Measurements from ENCODE around the gene PC. TPM values are rescaled to one million over a fixed set of nuclear protein-coding genes. Genes with fewer than 3 reads are reported as not detected.

The PC gene
- polyA plus RNA-seq, 4 donors = 44.3 to 58.3 (median 53.0) TPM

DNA sequence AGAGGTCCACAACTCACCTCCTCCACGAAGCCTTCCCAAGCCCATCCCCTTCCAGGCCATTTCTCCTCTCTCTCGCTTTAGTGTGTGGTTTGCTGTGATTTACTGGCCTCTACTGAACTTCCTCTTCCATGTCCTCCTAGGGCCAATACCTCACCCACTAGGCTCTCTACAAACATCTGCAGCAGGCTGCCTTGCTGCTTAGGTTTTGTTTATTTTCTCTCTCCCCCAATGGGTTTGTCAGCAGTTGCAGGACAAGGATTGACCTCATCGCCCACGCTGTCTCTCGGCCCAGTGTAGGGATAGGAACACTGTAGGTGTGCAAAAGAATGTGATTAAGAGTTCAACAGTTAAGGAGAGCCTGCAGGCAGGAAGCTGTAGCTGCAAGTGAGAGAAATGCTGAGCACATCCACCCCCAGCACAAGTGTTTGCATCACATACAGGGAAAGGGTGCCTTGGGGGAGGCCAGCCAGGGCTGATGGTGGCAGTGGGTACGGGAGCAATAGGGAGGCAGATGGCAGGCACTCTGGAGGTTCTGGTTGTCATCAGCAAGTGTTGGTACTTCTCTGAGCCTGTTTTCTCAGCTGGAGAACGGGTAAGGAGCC lies 1.4 kb downstream of the PC start:
- DNase-seq (ENCODE audit: low read depth in 4 of 4, low spot score in 2 of 4) = no peak

GRCh38 chr11:66953081-66953833 lies 4.9 kb downstream of the PC start:
- DNase-seq (ENCODE audit: low read depth in 4 of 4, low spot score in 2 of 4) = no peak

GRCh38 chr11:66951927-66952337 lies 6.3 kb downstream of the PC start:
- DNase-seq (ENCODE audit: low read depth in 4 of 4, low spot score in 2 of 4) = no peak

GRCh38 chr11:66951135-66951534 lies 7.0 kb downstream of the PC start:
- no peak for DNase-seq (ENCODE audit: low read depth in 4 of 4, low spot score in 2 of 4)

DNA sequence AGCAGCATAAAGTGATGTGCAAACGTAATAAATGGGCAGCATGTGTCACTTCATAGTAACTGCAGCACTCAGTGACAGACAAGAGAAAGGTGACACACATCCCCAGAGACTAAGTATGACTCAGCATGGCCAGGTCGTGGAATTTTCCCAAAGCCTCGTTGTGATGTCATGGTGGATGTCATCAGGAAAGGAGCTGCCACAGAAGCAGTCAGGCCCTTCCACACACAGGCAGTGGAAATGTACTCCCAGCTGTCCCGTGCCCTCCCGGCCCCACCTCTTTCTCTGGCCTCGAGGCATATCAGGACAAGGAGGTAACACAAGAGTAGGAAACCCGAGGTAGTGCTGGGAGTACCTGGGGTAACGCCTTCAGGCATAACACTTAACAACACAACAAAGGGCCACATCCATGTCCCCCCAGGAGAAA lies 8.1 kb downstream of the PC start:
- no peak for DNase-seq (ENCODE audit: low read depth in 4 of 4, low spot score in 2 of 4)

DNA sequence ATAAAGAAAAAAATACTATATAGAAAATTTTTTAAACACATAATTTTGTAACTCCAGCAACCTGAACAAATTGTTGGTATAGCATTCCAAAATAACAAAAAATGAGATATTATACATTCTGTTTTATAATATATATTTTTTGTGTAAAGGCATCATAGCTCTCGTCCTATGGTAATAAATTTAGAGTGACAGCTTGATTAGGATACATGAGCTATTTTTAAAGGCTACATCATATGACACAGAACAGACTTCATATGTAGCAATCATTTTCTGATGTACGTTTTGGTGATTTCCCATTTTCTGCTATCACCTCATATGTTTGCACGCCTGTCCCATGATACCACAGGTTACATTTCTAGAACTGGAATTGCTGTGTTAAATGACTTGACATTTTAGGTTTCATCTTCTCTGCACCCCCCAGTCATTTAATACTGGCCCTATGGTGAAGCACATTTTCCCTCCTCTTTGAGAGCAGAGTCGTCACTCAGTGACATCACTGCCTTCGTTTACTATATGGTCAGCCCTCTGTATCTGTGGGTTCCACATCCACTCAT lies 19.5 kb downstream of the PC start:
- DNase-seq (ENCODE audit: low read depth in 4 of 4, low spot score in 2 of 4) = no peak

DNA sequence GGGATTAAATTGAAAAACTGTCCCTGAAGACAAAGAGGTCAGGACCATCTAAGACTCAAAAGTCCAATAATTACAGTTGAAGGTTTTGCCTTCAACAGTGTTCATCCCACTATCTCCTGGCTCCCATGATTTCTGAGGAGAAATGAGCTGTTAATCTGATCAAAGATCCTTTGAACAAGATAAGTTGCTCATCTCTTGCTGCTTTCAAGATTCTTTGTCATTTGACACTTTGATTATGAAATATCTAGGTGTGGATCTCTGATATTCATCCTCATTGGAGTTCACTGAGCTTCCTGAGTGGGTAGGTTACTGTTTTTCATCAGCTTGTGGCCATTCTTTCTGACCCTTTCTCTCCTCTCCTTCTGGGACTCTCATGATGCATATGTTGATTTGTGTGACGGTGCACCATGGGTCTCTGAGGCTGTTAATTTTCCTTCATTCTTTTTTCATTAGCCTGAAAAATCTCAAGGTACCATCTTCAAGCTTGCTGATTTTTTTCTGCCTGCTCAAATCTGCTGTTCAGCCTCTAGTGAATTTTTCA lies 20.9 kb downstream of the PC start:
- no peak for DNase-seq (ENCODE audit: low read depth in 4 of 4, low spot score in 2 of 4)

GRCh38 chr11:66936311-66936711 lies 21.9 kb downstream of the PC start:
- DNase-seq (ENCODE audit: low read depth in 4 of 4, low spot score in 2 of 4) = no peak

- no peak for DNase-seq (ENCODE audit: low read depth in 4 of 4, low spot score in 2 of 4)
Observed at GRCh38 chr11:66934950-66935779, 23.0 kb downstream of the PC start.

DNA sequence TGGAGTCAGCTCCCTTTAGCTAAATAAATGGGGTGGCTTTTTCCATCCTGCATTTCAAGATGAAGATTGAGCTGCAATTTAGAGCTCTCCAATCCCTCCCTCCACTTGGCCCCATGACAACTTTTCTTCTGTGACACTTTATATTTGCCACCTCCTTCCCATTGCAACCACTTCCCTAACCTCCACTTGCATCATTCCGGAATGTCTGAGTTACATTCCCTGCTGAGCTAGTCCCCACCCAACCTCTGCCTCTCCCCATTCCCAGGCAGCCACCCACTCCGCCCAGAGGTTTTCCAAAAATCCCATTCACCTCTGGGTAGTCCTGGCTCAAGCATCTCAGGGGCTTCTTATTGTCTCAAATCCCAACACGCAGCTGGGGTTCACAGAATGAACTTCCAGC lies 24.7 kb downstream of the PC start:
- no peak for DNase-seq (ENCODE audit: low read depth in 4 of 4, low spot score in 2 of 4)

DNA sequence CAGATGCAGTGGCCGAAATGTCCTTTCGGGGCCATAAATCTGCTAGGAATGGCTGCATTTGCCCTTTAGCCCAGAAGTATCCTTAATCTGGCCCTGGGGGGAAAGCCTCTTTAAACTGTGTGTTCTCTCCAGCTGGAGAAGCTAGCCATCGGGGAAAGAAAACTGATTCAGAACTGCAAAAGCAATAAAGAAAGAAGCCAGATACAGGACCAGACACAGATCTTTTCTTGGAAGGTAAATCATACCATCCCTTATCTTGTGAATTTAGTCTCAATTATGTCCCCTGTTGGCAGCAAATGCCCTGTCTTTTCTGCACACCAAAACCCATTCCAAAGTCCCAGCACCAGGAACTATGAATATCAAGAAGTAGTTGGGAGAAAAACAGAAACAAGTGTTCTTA lies 25.6 kb downstream of the PC start:
- DNase-seq (ENCODE audit: low read depth in 4 of 4, low spot score in 2 of 4) = no peak

- no peak for DNase-seq (ENCODE audit: low read depth in 4 of 4, low spot score in 2 of 4)
Observed at GRCh38 chr11:66929753-66930152, 28.4 kb downstream of the PC start.

- no peak for DNase-seq (ENCODE audit: low read depth in 4 of 4, low spot score in 2 of 4)
Observed at GRCh38 chr11:66924272-66924671, 33.9 kb downstream of the PC start.

DNA sequence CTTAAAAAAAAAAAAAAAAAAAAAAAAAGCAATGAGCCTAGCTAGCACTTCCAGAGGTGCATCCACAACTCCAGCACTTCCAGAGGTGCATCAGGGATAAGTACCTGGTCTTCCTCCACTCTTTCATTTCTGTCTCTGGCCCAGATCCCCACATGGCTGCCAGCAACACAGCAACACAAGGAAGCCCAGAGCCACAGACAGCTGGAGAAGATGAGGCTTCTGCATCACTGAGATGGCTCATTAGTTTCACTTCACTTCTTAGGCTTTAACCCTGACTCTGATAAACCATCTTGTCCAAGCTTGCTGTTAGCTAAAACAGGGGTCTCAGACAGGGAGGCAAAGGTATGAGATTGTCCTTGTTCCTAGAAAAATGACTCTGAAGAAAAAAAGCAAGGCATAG lies 35.6 kb downstream of the PC start:
- no peak for DNase-seq (ENCODE audit: low read depth in 4 of 4, low spot score in 2 of 4)

GRCh38 chr11:66920978-66921784 lies 37.0 kb downstream of the PC start:
- no peak for DNase-seq (ENCODE audit: low read depth in 4 of 4, low spot score in 2 of 4)

- no peak for DNase-seq (ENCODE audit: low read depth in 4 of 4, low spot score in 2 of 4)
Observed at GRCh38 chr11:66919923-66920322, 38.3 kb downstream of the PC start.

- DNase-seq (ENCODE audit: low read depth in 4 of 4, low spot score in 2 of 4) = no peak
Observed at GRCh38 chr11:66918741-66919140, 39.4 kb downstream of the PC start.

GRCh38 chr11:66915866-66916265 lies 42.3 kb downstream of the PC start:
- DNase-seq (ENCODE audit: low read depth in 4 of 4, low spot score in 2 of 4) = no peak

DNA sequence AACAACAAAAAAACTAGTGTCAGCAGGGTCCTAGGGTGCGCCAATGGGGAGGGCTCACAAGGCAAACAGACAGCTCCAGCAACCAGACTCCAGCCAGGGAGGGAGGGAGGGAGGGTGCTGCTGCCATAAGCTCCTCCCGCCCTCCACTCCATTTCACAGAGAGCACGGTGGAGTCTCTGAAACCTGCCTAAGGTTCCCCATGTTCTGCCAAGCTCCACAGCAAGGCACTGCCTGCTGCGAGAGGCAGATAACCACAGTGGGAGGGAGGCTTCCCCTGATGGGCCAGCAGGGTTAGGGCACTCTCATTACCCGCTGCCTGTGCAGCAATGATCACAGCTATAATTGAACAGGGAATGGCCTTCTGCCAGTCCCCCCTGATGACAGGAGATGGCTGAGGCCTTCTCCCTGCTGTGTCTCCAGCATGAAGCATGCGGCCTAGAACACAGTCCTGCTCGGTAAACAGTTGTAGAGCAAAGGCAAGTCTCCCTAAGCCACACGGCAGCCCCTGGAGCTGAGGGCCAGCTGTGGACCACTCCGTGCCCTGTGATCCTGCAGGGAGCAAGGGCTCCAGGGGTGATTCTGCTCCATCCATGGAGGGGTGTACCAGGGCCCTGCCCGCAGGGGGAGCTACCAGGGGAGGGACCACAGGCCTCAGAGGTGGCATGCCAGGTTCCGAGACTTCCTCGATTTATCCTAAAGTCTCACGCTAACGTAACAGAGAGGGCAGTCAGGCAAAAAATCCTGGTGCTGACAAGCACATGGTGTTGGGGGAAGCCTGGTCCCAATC lies 42.9 kb downstream of the PC start:
- DNase-seq (ENCODE audit: low read depth in 4 of 4, low spot score in 2 of 4) = no peak

Data from left renal cortex interstitium (tissue), 4 donors.